Uterus (tissue), 2 donors: ENCODE measurements around the gene TCAF2.
"Not testable (repeated sequence)": the region's sequence is repeated elsewhere in the genome, so short reads cannot be mapped to it uniquely, and the experiment has no call there.

Experiments
- CTCF ChIP-seq, 4 experiments: fragments of 200-600 bp in 2 of 4; fragments of 450-650 bp in 2 of 4; sonication (generic) in 2 of 4; IDR thresholded peaks; one replicate each; pipeline ENCODE4 v1.5.1; 2016 to 2019; ENCODE audit warnings: antibody characterized with exemption in 4 of 4, mild to moderate bottlenecking in 2 of 4, moderate library complexity in 1 of 4
- POLR2A ChIP-seq, 2 donors: fragments of 450-650 bp; IDR thresholded peaks; one replicate each; pipeline ENCODE4 v1.6.1; 2016; ENCODE audit warnings: antibody characterized with exemption in 2 of 2, mild to moderate bottlenecking in 1 of 2, moderate library complexity in 1 of 2

GRCh38 chr7:143640528-143641189 is 19.9 kb downstream of the TCAF2 start:
- TF ChIP-seq CTCF, POLR2A (IDR thresholded peaks at IDR 0.05): not testable (repeated sequence)
